DMS53 treated with DMSO at 0.1 percent for 48 hours (cell line): ENCODE measurements around the gene MPZL3.
"Not testable (repeated sequence)": the region's sequence is repeated elsewhere in the genome, so short reads cannot be mapped to it uniquely, and the experiment has no call there.

Experiments used
- DNase-seq: peaks from one replicate; lab custom pipeline; 2025; ENCODE audit not compliant: unreplicated experiment; lab: John Stamatoyannopoulos, UW

Gene MPZL3

DNA sequence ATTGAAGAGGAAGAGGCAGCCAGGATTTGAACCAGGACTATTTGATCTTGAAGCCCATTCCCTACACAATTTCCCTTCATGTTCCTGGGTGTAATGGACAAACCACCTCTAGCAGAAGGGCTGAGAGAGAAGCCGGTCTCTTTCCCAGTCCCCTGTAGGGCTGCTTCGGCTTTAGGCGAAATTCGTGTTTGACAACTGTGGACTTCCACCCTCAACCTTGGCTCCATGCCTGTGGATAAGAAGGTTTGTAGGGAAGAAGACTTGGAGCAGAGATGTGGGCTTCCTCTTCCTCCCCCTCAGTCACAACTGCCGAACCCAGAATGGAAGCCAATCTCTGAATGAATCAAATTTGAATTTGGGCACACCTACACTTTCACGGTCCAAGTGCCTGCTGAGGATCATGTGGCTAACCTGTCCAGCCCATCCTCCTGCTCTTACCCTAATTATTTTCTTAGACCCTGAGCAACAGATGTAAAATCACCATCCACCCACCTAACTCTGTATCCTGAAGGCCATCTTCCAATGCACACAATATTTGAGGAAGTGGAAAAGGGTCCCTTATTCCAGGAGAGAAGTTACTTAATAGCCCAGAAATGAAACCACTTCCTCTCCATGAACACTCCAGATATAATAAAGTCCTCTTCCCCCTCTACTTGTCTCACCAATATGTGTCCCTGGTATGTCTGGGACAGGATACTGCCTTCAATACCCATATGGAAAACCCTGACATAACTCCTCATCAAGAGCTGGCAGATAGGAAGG is 65.6 kb downstream of the MPZL3 start:
- DNase-seq: no peak

DNA sequence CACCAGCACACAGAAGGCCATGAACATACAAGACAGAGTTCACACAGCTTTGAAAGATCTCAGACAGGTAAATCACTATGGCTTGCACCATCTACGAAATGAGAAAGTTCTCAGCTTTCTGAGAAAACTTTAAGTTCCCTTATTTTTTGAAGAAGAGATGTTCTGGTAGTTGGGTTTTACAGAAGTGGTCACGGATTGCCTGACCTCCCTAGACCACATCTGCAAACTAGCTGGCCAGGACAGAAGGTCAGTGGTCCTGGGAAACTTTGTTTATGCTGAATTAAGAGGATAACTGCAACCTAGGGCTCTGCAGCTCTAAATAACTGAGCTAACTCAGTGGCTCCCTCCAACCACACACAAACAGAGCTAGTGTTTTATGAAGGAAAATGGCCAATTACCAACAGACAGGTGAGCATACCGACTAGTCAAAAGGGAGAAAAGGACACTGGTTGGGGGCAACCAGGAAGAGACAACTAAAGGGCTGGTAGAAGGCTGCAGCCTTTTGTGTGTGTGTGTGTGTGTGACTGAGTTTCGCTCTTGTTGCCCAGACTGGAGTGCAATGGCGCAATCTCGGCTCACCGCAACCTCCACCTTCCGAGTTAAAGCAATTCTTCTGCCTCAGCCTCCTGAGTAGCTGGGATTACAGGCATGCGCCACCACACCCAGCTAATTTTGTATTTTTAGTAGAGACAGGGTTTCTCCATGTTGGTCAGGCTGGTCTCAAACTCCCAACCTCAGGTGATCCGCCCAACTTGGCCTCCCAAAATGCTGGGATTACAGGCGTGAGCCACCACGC is 67.2 kb downstream of the MPZL3 start:
- no peak for DNase-seq

DNA sequence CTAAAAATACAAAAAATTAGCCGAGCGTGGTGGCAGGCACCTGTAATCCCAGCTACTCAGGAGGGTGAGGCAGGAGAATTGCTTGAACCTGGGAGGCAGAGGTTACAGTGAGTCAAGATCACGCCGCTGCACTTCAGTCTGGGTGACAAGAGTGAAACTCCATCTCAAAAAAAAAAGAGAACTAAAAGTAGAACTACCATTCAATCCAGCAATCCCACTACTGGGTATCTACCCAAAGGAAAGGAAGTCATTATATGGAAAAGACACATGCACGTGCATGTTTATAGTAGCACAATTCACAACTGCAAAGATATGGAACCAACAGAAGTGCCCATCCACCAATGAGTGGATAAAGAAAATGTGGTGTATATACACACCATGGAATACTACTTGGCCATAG is 68.5 kb downstream of the MPZL3 start:
- not testable (repeated sequence) for DNase-seq

DNA sequence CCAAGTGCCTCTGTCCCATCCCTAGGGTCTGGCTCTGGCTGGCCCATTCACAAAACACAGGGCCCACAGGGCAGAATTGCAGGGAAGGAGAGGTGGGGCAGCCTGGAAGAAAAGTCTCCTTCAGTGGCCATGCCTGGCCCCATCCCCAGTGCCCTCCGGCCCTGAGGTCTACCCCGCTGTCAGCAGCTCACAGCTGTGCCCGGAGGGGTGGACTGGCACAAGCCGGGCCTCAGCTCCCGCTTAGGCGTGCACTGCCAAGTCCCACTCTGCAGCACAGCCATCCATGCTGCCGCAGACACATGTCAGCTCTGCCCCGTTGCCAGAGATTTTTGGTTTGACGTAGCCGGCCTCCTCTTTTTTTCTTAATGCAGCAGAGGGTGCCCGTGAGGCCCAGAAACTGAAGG is 71.9 kb downstream of the MPZL3 start:
- DNase-seq: no peak

DNA sequence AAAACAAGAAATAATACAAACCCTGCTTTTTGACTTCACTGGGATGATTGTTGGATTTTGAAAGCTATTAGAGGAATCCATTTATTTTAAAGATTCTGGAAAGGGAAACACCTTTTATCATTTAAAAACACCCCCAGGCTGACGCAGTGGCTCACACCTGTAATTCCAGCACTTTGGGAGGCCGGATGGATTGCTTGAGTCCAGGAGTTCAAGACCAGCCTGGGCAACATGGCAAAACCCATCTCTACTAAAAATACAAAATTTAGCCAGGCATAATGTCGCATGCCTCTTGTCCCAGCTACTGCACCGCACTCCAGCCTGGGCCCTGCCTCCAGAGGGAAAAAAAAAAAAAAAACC is 75.4 kb downstream of the MPZL3 start:
- DNase-seq: no peak
